Mammary epithelial cell (primary cell): ENCODE results near the gene UBE2R2.
"Not testable (repeated sequence)": the region's sequence is repeated elsewhere in the genome, so short reads cannot be mapped to it uniquely, and the experiment has no call there.

ENCODE experiments used
- CTCF ChIP-seq, 2 donors: IDR thresholded peaks in 1 of 2; conservative IDR thresholded peaks in 1 of 2; 2 replicates each; pipeline ENCODE4 v1.5.1; 2011 to 2012; ENCODE audit warnings: inconsistent platforms in 2 of 2, low read length in 2 of 2, mild to moderate bottlenecking in 2 of 2, control low read depth in 1 of 2, low read depth in 1 of 2; ENCODE audit not compliant: insufficient read depth in 1 of 2; ENCODE audit errors: extremely low read depth in 1 of 2
- EZH2 ChIP-seq: IDR thresholded peaks from 2 replicates; pipeline ENCODE4 v1.6.1; 2012; ENCODE audit warnings: low read length, inconsistent platforms, borderline replicate concordance

- TF ChIP-seq EZH2; CTCF (conservative IDR thresholded peaks at IDR 0.05 in 1 of 2, IDR thresholded peaks at IDR 0.05 in 1 of 2; ENCODE audit: extremely low read depth in 1 of 2, insufficient read depth in 1 of 2, low read depth in 1 of 2, low read length in 2 of 2): not testable (repeated sequence)
These were observed 52.3 kb downstream of the UBE2R2 start for GRCh38 chr9:33869243-33869642.
